NB4 (cell line): ENCODE measurements around the gene MICALL1.

ENCODE experiments used
- CTCF ChIP-seq: IDR thresholded peaks from one replicate; pipeline ENCODE4 v1.5.1; 2012; ENCODE audit warnings: low read depth, low read length
- MAX ChIP-seq: IDR thresholded peaks from 2 replicates; pipeline ENCODE4 v1.6.1; 2011; ENCODE audit warnings: low read depth, low read length
- POLR2A ChIP-seq: IDR thresholded peaks from 2 replicates; pipeline ENCODE4 v1.6.1; 2011; ENCODE audit warnings: mild to moderate bottlenecking; ENCODE audit not compliant: insufficient read length; ENCODE audit errors: extremely low read depth

GRCh38 chr22:37898441-37899181 is 7.5 kb upstream of the MICALL1 start:
- no peak for TF ChIP-seq CTCF
- no peak for TF ChIP-seq MAX
- TF ChIP-seq POLR2A: no peak
